GM12878 (cell line): ENCODE data around the gene BCR. TPM values are rescaled to one million over a fixed set of nuclear protein-coding genes. Genes with fewer than 3 reads are reported as not detected.

ENCODE experiments used
- ATAC-seq: fragments of 200-7000 bp; cut with Tn5 transposase; 3 replicates; pipeline ENCODE4 v1.9.1; 2020; ENCODE audit warnings: mild to moderate bottlenecking, moderate library complexity
- BruUV-seq: library from RNA; stranded (reverse); fragments of 400-500 nt; replicated peaks from 2 replicates; lab custom pipeline; 2021; lab: Mats Ljungman, UMichigan
- CTCF ChIA-PET: fragments of 300-600 bp; sonication (Branson Sonifier 250); formaldehyde crosslinking; extraction: SDS; loops from one replicate; lab custom pipeline; 2021; ENCODE audit warnings: inconsistent platforms; lab: Yijun Ruan, JAX
- POLR2A ChIA-PET: fragments of 350-600 bp; formaldehyde crosslinking; extraction: SDS; loops from one replicate; lab custom pipeline; 2021; ENCODE audit warnings: inconsistent platforms; lab: Charles Lee
- RAD21 ChIA-PET: fragments of 300-600 bp; sonication (Branson Sonifier 250); formaldehyde crosslinking; loops from one replicate; lab custom pipeline; 2023; ENCODE audit warnings: antibody characterized with exemption; ENCODE audit not compliant: unreplicated experiment; lab: Charles Lee
- SMC1A ChIA-PET: fragments of 300-600 bp; sonication (Branson Sonifier 250); formaldehyde crosslinking; loops from one replicate; lab custom pipeline; 2023; ENCODE audit not compliant: unreplicated experiment, uncharacterized antibody; lab: Charles Lee
- DNase-seq: peaks from one replicate; pipeline ENCODE4 v3.0.0-alpha.2; 2011; ENCODE audit warnings: low read depth, low spot score
- FAIRE-seq: peaks from 3 replicates; lab custom pipeline; 2011; peaks lifted over from hg19 to GRCh38; lab: Jason Lieb, UNC
- H2AFZ ChIP-seq: 2 replicates; pipeline ENCODE4 v1.6.0; 2011; ENCODE audit warnings: low read depth, low read length, control low read depth; ENCODE audit not compliant: control insufficient read depth
- H3K27ac ChIP-seq: 2 replicates; pipeline ENCODE4 v1.5.1; 2011; ENCODE audit warnings: control low read depth; ENCODE audit not compliant: control insufficient read depth, insufficient read depth
- H3K27me3 ChIP-seq, 2 experiments: replicated peaks in 1 of 2; 2 replicates each; pipeline versions ENCODE4 v1.6.0 to v1.6.1; 2011; ENCODE audit warnings: low read length in 1 of 2; ENCODE audit not compliant: control insufficient read depth in 2 of 2, insufficient read depth in 2 of 2
- H3K36me3 ChIP-seq, 2 experiments: 2 replicates each; pipeline ENCODE4 v1.5.1; 2011; ENCODE audit warnings: low read length in 1 of 2; ENCODE audit not compliant: control insufficient read depth in 2 of 2, insufficient read depth in 2 of 2
- H3K4me1 ChIP-seq: 2 replicates; pipeline ENCODE4 v1.6.1; 2011; ENCODE audit warnings: mild to moderate bottlenecking, low read length, moderate library complexity, mixed read lengths; ENCODE audit not compliant: control insufficient read depth, insufficient read depth
- H3K4me2 ChIP-seq: 2 replicates; pipeline ENCODE4 v1.6.0; 2011; ENCODE audit warnings: control low read depth; ENCODE audit not compliant: control insufficient read depth, insufficient read depth
- H3K4me3 ChIP-seq: fragments of 200-600 bp; sonication (generic); 2 replicates; pipeline ENCODE4 v1.5.1; 2016
- H3K79me2 ChIP-seq: 2 replicates; pipeline ENCODE4 v1.6.0; 2011; ENCODE audit warnings: low read length; ENCODE audit not compliant: control insufficient read depth, insufficient read depth
- H3K9ac ChIP-seq: 2 replicates; pipeline ENCODE4 v1.8.0; 2011; ENCODE audit warnings: low read length, control low read depth, mixed read lengths; ENCODE audit not compliant: control insufficient read depth, insufficient read depth
- H3K9me3 ChIP-seq: replicated peaks from 3 replicates; pipeline ENCODE4 v1.5.1; 2011; ENCODE audit warnings: mild to moderate bottlenecking, low read length; ENCODE audit not compliant: control insufficient read depth, insufficient read depth
- H4K20me1 ChIP-seq: 2 replicates; pipeline ENCODE4 v1.6.0; 2011; ENCODE audit not compliant: control insufficient read depth, insufficient read depth
- CREB1 ChIP-seq: IDR thresholded peaks from 2 replicates; pipeline ENCODE4 v1.6.1; 2012; ENCODE audit warnings: low read depth, mild to moderate bottlenecking, inconsistent platforms
- EGR1 ChIP-seq, 2 experiments: IDR thresholded peaks; 1 replicate in 1 of 2; 2 replicates in 1 of 2; pipeline ENCODE4 v1.6.1; 2011 to 2012; ENCODE audit warnings: low read depth in 2 of 2, low read length in 2 of 2, borderline replicate concordance in 1 of 2, mild to moderate bottlenecking in 1 of 2, moderate library complexity in 1 of 2
- NR2F1 ChIP-seq: fragments of 450-650 bp; conservative IDR thresholded peaks from 2 replicates; pipeline ENCODE4 v1.6.1; 2017; ENCODE audit warnings: mild to moderate bottlenecking
- POU2F2 ChIP-seq: IDR thresholded peaks from 3 replicates; pipeline ENCODE4 v1.6.1; 2011; ENCODE audit warnings: low read depth, mild to moderate bottlenecking, low read length, borderline replicate concordance
- SMAD1 ChIP-seq: fragments of 450-650 bp; IDR thresholded peaks from 2 replicates; pipeline ENCODE4 v1.6.1; 2018; ENCODE audit warnings: mild to moderate bottlenecking, low read depth; ENCODE audit not compliant: partially characterized antibody
- SUPT20H ChIP-seq: IDR thresholded peaks from 2 replicates; pipeline ENCODE4 v1.6.1; 2011; ENCODE audit warnings: low read depth, mild to moderate bottlenecking, low read length, moderate library complexity, borderline replicate concordance; ENCODE audit not compliant: control insufficient read depth
- ZNF384 ChIP-seq: IDR thresholded peaks from 2 replicates; pipeline ENCODE4 v1.6.1; 2012; ENCODE audit warnings: low read depth, mild to moderate bottlenecking, low read length, improper control_type of control experiment, borderline replicate concordance
- WGBS: methylation state at CpG from one replicate; pipeline ENCODE4 v1.1.6; 2016; ENCODE audit warnings: low lambda C conversion rate; ENCODE audit not compliant: insufficient replicate concordance, insufficient coverage; ENCODE audit errors: missing lambda C conversion rate; 5-methylcytosine and 5-hydroxymethylcytosine counted together
- in situ Hi-C: fragments of 300-500 bp; cut with MboI; formaldehyde crosslinking; loops from 9 replicates; pipeline ENCODE4 v1.14.3; 2018; ENCODE audit warnings: mixed read lengths
- intact Hi-C: fragments of 100-400 bp; cut with micrococcal nuclease; formaldehyde crosslinking; loops from one replicate; pipeline ENCODE4 v1.14.2; 2022; ENCODE audit not compliant: unreplicated experiment
- polyA plus RNA-seq, 11 experiments: library from polyadenylated mRNA; depleted of rRNA in 4 of 11; unstranded in 6 of 11; stranded (reverse) in 5 of 11; fragments of >200 nt; fragmentation: Nextera tagmentation in 4 of 11; fragmentation: Illumina TruSeq in 1 of 11; extraction: Ambion mirVana in 4 of 11; extraction: Trizol in 1 of 11; gene quantifications; 1 replicate in 1 of 11; 2 replicates in 10 of 11; pipeline versions ENCODE4 v1.2.1 to v1.2.3, GENCODE V29; 2011 to 2016; ENCODE audit warnings: inconsistent platforms in 2 of 11, missing spikeins in 2 of 11, low read depth in 1 of 11
- total RNA-seq, 4 experiments: library from RNA; depleted of rRNA in 3 of 4; stranded (reverse); fragments of >200 nt in 3 of 4; fragmentation: Illumina TruSeq in 1 of 4; extraction: Trizol in 1 of 4; gene quantifications; 2 replicates each; pipeline versions ENCODE4 v1.2.1 to v1.2.3, GENCODE V29; 2013 to 2021
- TF ChIP-seq, protein P1 (sequence below): fragments of 450-650 bp; IDR thresholded peaks from 2 replicates; pipeline ENCODE4 v1.6.1; 2017; ENCODE audit warnings: low read depth, mild to moderate bottlenecking, moderate library complexity
- TF ChIP-seq, protein P2 (sequence below): fragments of 450-650 bp; formaldehyde crosslinking; IDR thresholded peaks from 2 replicates; pipeline ENCODE4 v1.5.0; 2022; ENCODE audit warnings: mild to moderate bottlenecking, missing genetic modification characterization

BCR gene
- total and polyA plus RNA-seq, 10 of the 15 experiments (the other 5 are each of a cell fraction or from before 2014, with no cell fraction given) = 1.7 to 64.7 (median 18.4) TPM

DNA sequence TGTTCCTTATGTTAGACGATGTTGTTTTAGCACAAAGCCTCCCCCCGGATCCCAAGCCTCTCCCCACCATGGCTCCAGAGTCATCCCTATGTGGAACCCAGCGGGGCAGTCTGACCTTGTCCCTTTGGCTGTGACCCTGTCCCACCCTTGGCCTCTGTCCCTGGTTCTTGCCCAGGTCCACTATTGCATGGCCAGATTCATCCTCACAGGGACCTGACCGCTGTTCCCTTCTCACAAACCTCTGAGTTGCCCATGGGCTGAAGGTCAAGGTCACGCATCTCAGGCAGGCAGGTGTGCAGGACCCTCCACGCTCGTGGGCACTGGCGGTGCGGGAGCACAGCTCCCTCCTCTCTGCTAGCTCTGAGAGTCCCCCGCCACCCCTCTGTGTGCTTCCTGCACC, 39.0 kb downstream of the BCR start:
- CTCF ChIA-PET = interaction anchor here (1.2 to 3.2 kb wide), 9 partner anchors 9 to 75 kb away, joined by 3 to 10 read pairs (median 5); partner anchors contain the start of gene BCR
- DNase-seq = no peak
- no peaks in the 10 kb centered on the region; the same call in 1 of the 2 replicates for H4K20me1 ChIP-seq
- 21% methylated on average over 10 of the region's 10 CpGs for WGBS
- peak overlapping the region; percentile 24; the same call in 1 of the 2 replicates for H3K4me3 ChIP-seq
- TF ChIP-seq ZNF384 (no peak), EGR1 (IDR thresholded peaks at IDR 0.05; ENCODE audit: borderline replicate concordance in 1 of 2, low read depth in 2 of 2, low read length in 2 of 2) (no peak), SMAD1 (no peak), NR2F1 (0 out of 2 replicates have a peak, but pooled peaks have one; percentile 9), CREB1 (no peak), POU2F2 (no peak), SUPT20H (no peak)
- TF ChIP-seq, protein P1, sequence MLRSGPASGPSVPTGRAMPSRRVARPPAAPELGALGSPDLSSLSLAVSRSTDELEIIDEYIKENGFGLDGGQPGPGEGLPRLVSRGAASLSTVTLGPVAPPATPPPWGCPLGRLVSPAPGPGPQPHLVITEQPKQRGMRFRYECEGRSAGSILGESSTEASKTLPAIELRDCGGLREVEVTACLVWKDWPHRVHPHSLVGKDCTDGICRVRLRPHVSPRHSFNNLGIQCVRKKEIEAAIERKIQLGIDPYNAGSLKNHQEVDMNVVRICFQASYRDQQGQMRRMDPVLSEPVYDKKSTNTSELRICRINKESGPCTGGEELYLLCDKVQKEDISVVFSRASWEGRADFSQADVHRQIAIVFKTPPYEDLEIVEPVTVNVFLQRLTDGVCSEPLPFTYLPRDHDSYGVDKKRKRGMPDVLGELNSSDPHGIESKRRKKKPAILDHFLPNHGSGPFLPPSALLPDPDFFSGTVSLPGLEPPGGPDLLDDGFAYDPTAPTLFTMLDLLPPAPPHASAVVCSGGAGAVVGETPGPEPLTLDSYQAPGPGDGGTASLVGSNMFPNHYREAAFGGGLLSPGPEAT = no peak
- TF ChIP-seq, protein P2, sequence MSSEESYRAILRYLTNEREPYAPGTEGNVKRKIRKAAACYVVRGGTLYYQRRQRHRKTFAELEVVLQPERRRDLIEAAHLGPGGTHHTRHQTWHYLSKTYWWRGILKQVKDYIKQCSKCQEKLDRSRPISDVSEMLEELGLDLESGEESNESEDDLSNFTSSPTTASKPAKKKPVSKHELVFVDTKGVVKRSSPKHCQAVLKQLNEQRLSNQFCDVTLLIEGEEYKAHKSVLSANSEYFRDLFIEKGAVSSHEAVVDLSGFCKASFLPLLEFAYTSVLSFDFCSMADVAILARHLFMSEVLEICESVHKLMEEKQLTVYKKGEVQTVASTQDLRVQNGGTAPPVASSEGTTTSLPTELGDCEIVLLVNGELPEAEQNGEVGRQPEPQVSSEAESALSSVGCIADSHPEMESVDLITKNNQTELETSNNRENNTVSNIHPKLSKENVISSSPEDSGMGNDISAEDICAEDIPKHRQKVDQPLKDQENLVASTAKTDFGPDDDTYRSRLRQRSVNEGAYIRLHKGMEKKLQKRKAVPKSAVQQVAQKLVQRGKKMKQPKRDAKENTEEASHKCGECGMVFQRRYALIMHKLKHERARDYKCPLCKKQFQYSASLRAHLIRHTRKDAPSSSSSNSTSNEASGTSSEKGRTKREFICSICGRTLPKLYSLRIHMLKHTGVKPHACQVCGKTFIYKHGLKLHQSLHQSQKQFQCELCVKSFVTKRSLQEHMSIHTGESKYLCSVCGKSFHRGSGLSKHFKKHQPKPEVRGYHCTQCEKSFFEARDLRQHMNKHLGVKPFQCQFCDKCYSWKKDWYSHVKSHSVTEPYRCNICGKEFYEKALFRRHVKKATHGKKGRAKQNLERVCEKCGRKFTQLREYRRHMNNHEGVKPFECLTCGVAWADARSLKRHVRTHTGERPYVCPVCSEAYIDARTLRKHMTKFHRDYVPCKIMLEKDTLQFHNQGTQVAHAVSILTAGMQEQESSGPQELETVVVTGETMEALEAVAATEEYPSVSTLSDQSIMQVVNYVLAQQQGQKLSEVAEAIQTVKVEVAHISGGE (CRISPR knock-in tag) = no peak
- TF ChIP-seq, all 136 proteins: peak for 1
- in situ Hi-C loops (no loop called here), intact Hi-C loops (loop anchor here (5.0 kb wide), 1 partner anchor 37 kb away; the partner anchor contains the start of gene BCR)
- Histone ChIP-seq H3K27me3 (no peaks in the 10 kb centered on the region), H3K4me2 (peak overlapping the region; percentile 77), H2AFZ (no peak overlapping the region), H3K79me2 (peaks cover 28% of the 10 kb centered on the region), H3K9ac (peak overlapping the region; percentile 13; the same call in 1 of the 2 replicates), H3K27ac (peak overlapping the region; percentile 72), H3K9me3 (no peaks in the 10 kb centered on the region), H3K36me3 (peaks cover 0 to 5% of the 10 kb centered on the region in 2 experiments; a peak in 2 of 4 replicates), H3K4me1 (peaks cover 44% of the 10 kb centered on the region)
- ChIA-PET SMC1A (interaction anchor here (0.6 to 2.4 kb wide), 8 partner anchors 10 to 378 kb away, joined by 3 to 8 read pairs (median 4); no protein-coding TSS in a partner anchor), POLR2A (interaction anchor here (1.0 to 1.2 kb wide), 2 partner anchors 23 to 37 kb away, joined by 5 to 7 read pairs; no protein-coding TSS in a partner anchor), RAD21 (interaction anchor here (1.2 to 1.9 kb wide), 4 partner anchors 24 to 63 kb away, joined by 3 to 8 read pairs (median 6); no protein-coding TSS in a partner anchor)
- ATAC-seq (no peak), FAIRE-seq (no peak)
- no TSS peak for BruUV-seq
